HepG2 (cell line): Measurements from ENCODE around the gene PCYT2. TPM values are rescaled to one million over a fixed set of nuclear protein-coding genes. Genes with fewer than 3 reads are reported as not detected.

Source experiments
- ARNTL ChIP-seq: sonication (generic); formaldehyde crosslinking; IDR thresholded peaks from 2 replicates; pipeline ENCODE4 v1.4.0; 2020; ENCODE audit warnings: mild to moderate bottlenecking, missing genetic modification reagents
- HNRNPL ChIP-seq: fragments of 200-400 bp; formaldehyde crosslinking; IDR thresholded peaks from 2 replicates; pipeline ENCODE4 v1.6.1; 2017; ENCODE audit warnings: mild to moderate bottlenecking, low read depth, low read length
- KMT2B ChIP-seq: IDR thresholded peaks from 2 replicates; pipeline ENCODE4 v1.6.1; 2016; ENCODE audit warnings: missing genetic modification reagents, missing compliant biosample characterization
- LRRFIP1 ChIP-seq: sonication (generic); formaldehyde crosslinking; conservative IDR thresholded peaks from 2 replicates; pipeline ENCODE4 v1.4.0; 2020; ENCODE audit warnings: missing genetic modification reagents
- MIXL1 ChIP-seq: IDR thresholded peaks from 2 replicates; pipeline ENCODE4 v1.6.1; 2016
- MYC ChIP-seq: sonication (generic); formaldehyde crosslinking; IDR thresholded peaks from 2 replicates; pipeline ENCODE4 v1.9.0; 2021; ENCODE audit warnings: missing genetic modification reagents, borderline replicate concordance
- NR2F6 ChIP-seq, 2 experiments: IDR thresholded peaks; 2 replicates each; pipeline ENCODE4 v1.6.1; 2016; ENCODE audit warnings: antibody characterized with exemption in 1 of 2, mild to moderate bottlenecking in 1 of 2
- RARA ChIP-seq: IDR thresholded peaks from 2 replicates; pipeline ENCODE4 v1.6.1; 2016; ENCODE audit warnings: missing genetic modification reagents, missing compliant biosample characterization
- SCMH1 ChIP-seq: sonication (generic); formaldehyde crosslinking; IDR thresholded peaks from 2 replicates; pipeline ENCODE4 v1.9.0; 2021; ENCODE audit warnings: missing genetic modification reagents, mild to moderate bottlenecking, borderline replicate concordance
- SNAPC5 ChIP-seq: sonication (generic); formaldehyde crosslinking; IDR thresholded peaks from 2 replicates; pipeline ENCODE4 v1.8.1; 2023; ENCODE audit warnings: mild to moderate bottlenecking, missing genetic modification reagents, borderline replicate concordance
- SRSF1 ChIP-seq: fragments of 200-400 bp; formaldehyde crosslinking; optimal IDR thresholded peaks from 2 replicates; pipeline ENCODE3; 2017; ENCODE audit warnings: mild to moderate bottlenecking, low read depth, low read length, moderate library complexity
- THRA ChIP-seq: sonication (generic); formaldehyde crosslinking; IDR thresholded peaks from 2 replicates; pipeline ENCODE4 v1.4.0; 2020; ENCODE audit warnings: missing genetic modification reagents, borderline replicate concordance
- ZBTB7B ChIP-seq: sonication (generic); formaldehyde crosslinking; IDR thresholded peaks from 2 replicates; pipeline ENCODE4 v1.4.0; 2020; ENCODE audit warnings: missing genetic modification reagents
- ZFP41 ChIP-seq: sonication (generic); formaldehyde crosslinking; IDR thresholded peaks from 2 replicates; pipeline ENCODE4 v1.4.0; 2020; ENCODE audit warnings: mild to moderate bottlenecking, missing genetic modification reagents, borderline replicate concordance
- ZNF121 ChIP-seq: sonication (generic); formaldehyde crosslinking; IDR thresholded peaks from 2 replicates; pipeline ENCODE4 v1.5.0; 2020; ENCODE audit warnings: mild to moderate bottlenecking, missing genetic modification reagents
- ZNF275 ChIP-seq: sonication (generic); formaldehyde crosslinking; IDR thresholded peaks from 2 replicates; pipeline ENCODE4 v1.8.0; 2022; ENCODE audit warnings: missing genetic modification reagents, mild to moderate bottlenecking, inconsistent platforms, borderline replicate concordance
- ZNF33B ChIP-seq: sonication (generic); formaldehyde crosslinking; IDR thresholded peaks from 2 replicates; pipeline ENCODE4 v1.5.1; 2020; ENCODE audit warnings: mild to moderate bottlenecking, missing genetic modification reagents
- ZNF501 ChIP-seq: sonication (generic); formaldehyde crosslinking; IDR thresholded peaks from 2 replicates; pipeline ENCODE4 v1.5.1; 2020; ENCODE audit warnings: mild to moderate bottlenecking, moderate library complexity, missing genetic modification reagents
- ZNF674 ChIP-seq: sonication (generic); formaldehyde crosslinking; IDR thresholded peaks from 2 replicates; pipeline ENCODE4 v1.5.0; 2020; ENCODE audit warnings: low read depth, mild to moderate bottlenecking, missing genetic modification reagents
- ZNF773 ChIP-seq: sonication (generic); formaldehyde crosslinking; IDR thresholded peaks from 2 replicates; pipeline ENCODE4 v1.4.0; 2020; ENCODE audit warnings: missing genetic modification reagents, borderline replicate concordance
- ZNF878 ChIP-seq: sonication (generic); formaldehyde crosslinking; IDR thresholded peaks from 2 replicates; pipeline ENCODE4 v1.8.1; 2023; ENCODE audit warnings: mild to moderate bottlenecking, missing genetic modification reagents, moderate library complexity
- ZSCAN5A ChIP-seq: sonication (generic); formaldehyde crosslinking; IDR thresholded peaks from 2 replicates; pipeline ENCODE4 v1.8.0; 2022; ENCODE audit warnings: mild to moderate bottlenecking, missing genetic modification reagents, borderline replicate concordance
- ZZZ3 ChIP-seq: sonication (generic); formaldehyde crosslinking; IDR thresholded peaks from 2 replicates; pipeline ENCODE4 v1.4.0; 2020; ENCODE audit warnings: missing genetic modification reagents, mild to moderate bottlenecking, borderline replicate concordance
- polyA plus RNA-seq, 8 experiments: library from polyadenylated mRNA; depleted of rRNA in 3 of 8; stranded (reverse) in 7 of 8; unstranded in 1 of 8; fragments of >200 nt; fragmentation: Illumina TruSeq in 4 of 8; extraction: Trizol in 4 of 8; gene quantifications; 2 replicates each; pipeline versions ENCODE4 v1.2.1 to v1.2.3, GENCODE V29; 2011 to 2016; ENCODE audit warnings: low read depth in 4 of 8, missing spikeins in 1 of 8, mixed read lengths in 1 of 8; ENCODE audit not compliant: insufficient read depth in 1 of 8
- total RNA-seq, 5 experiments: library from RNA; depleted of rRNA; stranded (reverse); fragments of >200 nt; fragmentation: Illumina TruSeq; extraction: Trizol; gene quantifications; 2 replicates each; pipeline ENCODE4 v1.2.3, GENCODE V29; 2016; ENCODE audit warnings: low read depth in 1 of 5

Gene PCYT2
- total and polyA plus RNA-seq, 2 of the 13 experiments (the other 11 are each of a cell fraction or from before 2014, with no cell fraction given): 147 to 297 TPM

GRCh38 chr17:81958633-81959342 is 47.6 kb upstream of the PCYT2 start (continued):
- TF ChIP-seq ZFP41 (CRISPR knock-in tag) (no peak), HNRNPL (peak; percentile 92), ZNF674 (CRISPR knock-in tag) (no peak; the same call in 1 of the 2 replicates), ZSCAN5A (CRISPR knock-in tag) (no peak), ZZZ3 (CRISPR knock-in tag) (no peak), RARA (CRISPR knock-in tag) (peak; percentile 79), ARNTL (CRISPR knock-in tag) (no peak), THRA (peak; percentile 91; the same call in 1 of the 2 replicates), MIXL1 (no peak), NR2F6 (IDR thresholded peaks at IDR 0.05) (0 out of 2 replicates have a peak, but pooled peaks have one; percentile 41), NR2F6 (CRISPR knock-in tag; IDR thresholded peaks at IDR 0.05) (no peak), SRSF1 (peak; percentile 81), ZNF501 (CRISPR knock-in tag) (peak; percentile 65; the same call in 1 of the 2 replicates), KMT2B (CRISPR knock-in tag) (no peak), ZBTB7B (peak; percentile 13; the same call in 1 of the 2 replicates), MYC (0 out of 2 replicates have a peak, but pooled peaks have one; percentile 26), ZNF33B (CRISPR knock-in tag) (no peak), ZNF275 (CRISPR knock-in tag) (0 out of 2 replicates have a peak, but pooled peaks have one; percentile 5), ZNF878 (CRISPR knock-in tag) (no peak), SCMH1 (CRISPR knock-in tag) (no peak), SNAPC5 (0 out of 2 replicates have a peak, but pooled peaks have one; percentile 35), LRRFIP1 (CRISPR knock-in tag) (no peak), ZNF773 (CRISPR knock-in tag) (no peak), ZNF121 (CRISPR knock-in tag) (peak; percentile 49; the same call in 1 of the 2 replicates)
